Measurements from ENCODE around the gene PRICKLE2.

PRICKLE2 gene

GRCh38 chr3:64216274-64217147, 8.8 kb downstream of the PRICKLE2 start:
- no peaks in the 10 kb centered on the region for H3K36me3 ChIP-seq (replicated peaks)
- no peaks in the 10 kb centered on the region for H3K27me3 ChIP-seq (replicated peaks)
- in situ Hi-C loops (cut with HindIII; ENCODE audit: low pct_ligation_motif_present, low sequenced_read_pairs) = no loop called here
- H3K4me3 ChIP-seq (ENCODE audit: low read depth, low read length) = no peak overlapping the region
- no peak for DNase-seq
- H3K27ac ChIP-seq = no peak overlapping the region
- TF ChIP-seq CTCF (IDR thresholded peaks at IDR 0.05; ENCODE audit: low read depth, low read length, missing control alignments) = no peak

- no peak for TF ChIP-seq CTCF (IDR thresholded peaks at IDR 0.05; ENCODE audit: low read depth, low read length, missing control alignments)
- Histone ChIP-seq H3K36me3 (replicated peaks) (no peaks in the 10 kb centered on the region), H3K27ac (no peak overlapping the region), H3K27me3 (replicated peaks) (no peaks in the 10 kb centered on the region), H3K4me3 (ENCODE audit: low read depth, low read length) (no peak overlapping the region)
- in situ Hi-C loops (cut with HindIII; ENCODE audit: low pct_ligation_motif_present, low sequenced_read_pairs) = no loop called here
- no peak for DNase-seq
Observed at GRCh38 chr3:64215559-64215958, 9.7 kb downstream of the PRICKLE2 start.

GRCh38 chr3:64215103-64215502, 10.2 kb downstream of the PRICKLE2 start:
- Histone ChIP-seq H3K27me3 (replicated peaks) (no peaks in the 10 kb centered on the region), H3K4me3 (ENCODE audit: low read depth, low read length) (no peak overlapping the region), H3K36me3 (replicated peaks) (no peaks in the 10 kb centered on the region), H3K27ac (no peak overlapping the region)
- no peak for TF ChIP-seq CTCF (IDR thresholded peaks at IDR 0.05; ENCODE audit: low read depth, low read length, missing control alignments)
- in situ Hi-C loops (cut with HindIII; ENCODE audit: low pct_ligation_motif_present, low sequenced_read_pairs) = no loop called here
- no peak for DNase-seq

GRCh38 chr3:64214381-64215018, 10.8 kb downstream of the PRICKLE2 start:
- in situ Hi-C loops (cut with HindIII; ENCODE audit: low pct_ligation_motif_present, low sequenced_read_pairs) = no loop called here
- H3K4me3 ChIP-seq (ENCODE audit: low read depth, low read length) = peak overlapping the region; percentile 30
- H3K27me3 ChIP-seq (replicated peaks) = no peaks in the 10 kb centered on the region
- no peak for TF ChIP-seq CTCF (IDR thresholded peaks at IDR 0.05; ENCODE audit: low read depth, low read length, missing control alignments)
- H3K27ac ChIP-seq = no peak overlapping the region
- H3K36me3 ChIP-seq (replicated peaks) = no peaks in the 10 kb centered on the region
- no peak for DNase-seq

- in situ Hi-C loops (cut with HindIII; ENCODE audit: low pct_ligation_motif_present, low sequenced_read_pairs) = no loop called here
- Histone ChIP-seq H3K4me3 (ENCODE audit: low read depth, low read length) (peak overlapping the region; percentile 30), H3K36me3 (replicated peaks) (no peaks in the 10 kb centered on the region), H3K27me3 (replicated peaks) (no peaks in the 10 kb centered on the region), H3K27ac (peak overlapping the region; percentile 3)
- DNase-seq = peak; percentile 51
- TF ChIP-seq CTCF (IDR thresholded peaks at IDR 0.05; ENCODE audit: low read depth, low read length, missing control alignments) = no peak
Observed at GRCh38 chr3:64213962-64214379, 11.3 kb downstream of the PRICKLE2 start.
